ENCODE measurements around the gene SRSF6.
"Not testable (repeated sequence)": the region's sequence is repeated elsewhere in the genome, so short reads cannot be mapped to it uniquely, and the experiment has no call there.

The SRSF6 gene

DNA sequence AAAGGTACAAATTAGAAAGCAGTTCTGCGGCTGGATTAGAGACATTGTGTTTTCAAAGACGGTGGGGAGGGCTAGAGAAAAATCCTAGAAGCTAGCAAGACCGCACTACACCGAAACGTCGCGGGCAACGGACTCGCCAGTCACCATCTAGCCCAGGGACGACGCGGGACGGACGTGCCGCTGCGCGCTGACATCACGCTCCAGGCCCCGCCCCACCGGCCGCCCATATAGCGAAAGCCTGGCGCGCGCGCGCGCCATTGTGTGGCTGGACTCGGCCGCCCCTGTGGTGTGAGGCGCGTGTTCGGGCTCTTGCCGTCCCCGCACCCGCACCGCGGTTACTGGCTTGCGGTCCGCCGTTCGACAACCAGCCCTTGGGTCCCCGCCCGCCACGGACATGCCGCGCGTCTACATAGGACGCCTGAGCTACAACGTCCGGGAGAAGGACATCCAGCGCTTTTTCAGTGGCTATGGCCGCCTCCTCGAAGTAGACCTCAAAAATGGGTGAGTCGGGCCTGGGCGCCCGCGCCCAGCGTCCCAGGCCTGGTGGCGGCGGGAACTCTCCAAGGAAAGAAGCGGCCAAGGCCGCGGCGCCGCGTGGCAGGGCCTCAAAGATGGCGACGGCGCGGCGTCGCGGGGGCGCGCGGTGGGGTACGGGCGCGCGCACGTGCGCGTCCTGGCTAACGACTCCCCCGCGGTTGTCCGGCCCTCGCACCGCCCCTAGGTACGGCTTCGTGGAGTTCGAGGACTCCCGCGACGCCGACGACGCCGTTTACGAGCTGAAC is at the start of gene SRSF6:
SRSF6 (plus strand) TSS at position 257 of the 782 bp plus-strand sequence; CDS start at position 395, 138 bp downstream.
- peak; percentile 96 for DNase-seq

GRCh38 chr20:43408848-43409576 is 48.7 kb upstream of the SRSF6 start:
- DNase-seq, result no peak

DNA sequence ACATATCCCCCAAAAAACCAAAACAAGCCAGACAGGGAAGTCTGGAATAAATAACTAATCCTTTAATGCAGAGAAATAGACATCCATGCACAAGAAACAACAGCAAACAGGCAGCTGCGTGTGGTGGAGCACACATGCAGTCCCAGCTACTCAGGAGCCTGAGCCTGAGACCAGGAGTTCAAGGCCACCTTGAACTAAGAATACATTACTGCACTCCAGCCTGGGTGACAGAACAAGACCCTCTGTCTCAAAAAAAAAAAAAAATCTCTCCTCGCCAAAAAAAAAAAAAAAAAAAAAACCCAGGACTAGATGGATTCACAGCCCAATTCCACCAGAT is 48.2 kb upstream of the SRSF6 start:
- DNase-seq, result no peak

GRCh38 chr20:43415661-43416430 is 41.9 kb upstream of the SRSF6 start:
- no peak for DNase-seq

DNA sequence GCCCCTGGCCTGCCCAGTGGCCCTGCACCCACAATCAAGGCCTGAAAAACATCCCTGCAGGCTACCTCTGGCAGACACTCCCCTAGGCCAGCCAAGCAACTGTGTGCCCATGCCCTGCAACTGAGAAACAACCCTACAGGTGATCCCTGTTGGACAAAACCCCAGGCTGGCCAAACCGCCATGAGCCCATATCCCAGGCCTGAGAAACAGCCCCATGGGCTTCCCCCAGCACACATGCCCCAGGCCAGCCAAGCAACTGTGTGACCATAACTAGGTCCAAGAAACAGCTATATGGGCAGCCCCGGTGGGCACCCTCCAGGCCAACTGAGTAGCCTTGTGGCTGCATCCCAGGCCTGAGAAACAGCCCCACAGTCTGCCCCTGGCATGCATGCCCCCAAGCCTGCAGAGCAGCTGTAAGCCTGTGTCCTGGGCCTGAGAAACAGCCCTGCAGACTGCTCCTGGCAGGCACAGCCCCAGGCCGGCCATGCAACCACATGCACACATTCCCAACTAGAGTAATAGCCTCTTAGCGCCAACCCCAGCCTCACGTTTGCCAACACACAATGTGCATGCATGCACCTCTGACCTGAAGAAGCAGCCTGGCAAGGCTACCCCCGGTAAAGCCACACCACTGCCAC is 41.0 kb upstream of the SRSF6 start:
- no peak for DNase-seq

GRCh38 chr20:43420192-43420591 is 37.5 kb upstream of the SRSF6 start:
- DNase-seq, result no peak

GRCh38 chr20:43420913-43421312 is 36.8 kb upstream of the SRSF6 start:
- DNase-seq, result not testable (repeated sequence)

DNA sequence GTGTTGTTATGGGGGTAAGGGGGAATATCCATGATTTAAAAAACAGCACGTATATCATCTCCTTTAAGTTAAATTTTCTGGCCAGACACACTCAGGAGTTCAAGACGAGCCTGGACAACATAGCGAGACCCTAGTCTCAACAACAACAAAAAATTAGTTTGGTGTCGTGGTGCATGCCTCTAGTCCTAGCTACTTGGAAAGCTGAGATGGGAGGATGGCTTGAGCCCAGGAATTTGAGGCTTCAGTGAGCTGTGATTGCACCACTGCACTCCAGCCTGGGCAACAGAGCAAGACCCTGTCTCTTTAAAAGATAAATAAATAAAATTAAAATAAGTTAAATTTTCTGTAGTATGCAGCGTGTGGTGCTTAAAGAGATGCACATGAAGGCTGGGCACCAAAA is 31.5 kb upstream of the SRSF6 start:
- no peak for DNase-seq

GRCh38 chr20:43430265-43431133 is 27.2 kb upstream of the SRSF6 start:
- DNase-seq, result no peak

GRCh38 chr20:43431134-43431519 is 26.6 kb upstream of the SRSF6 start:
- no peak for DNase-seq

DNA sequence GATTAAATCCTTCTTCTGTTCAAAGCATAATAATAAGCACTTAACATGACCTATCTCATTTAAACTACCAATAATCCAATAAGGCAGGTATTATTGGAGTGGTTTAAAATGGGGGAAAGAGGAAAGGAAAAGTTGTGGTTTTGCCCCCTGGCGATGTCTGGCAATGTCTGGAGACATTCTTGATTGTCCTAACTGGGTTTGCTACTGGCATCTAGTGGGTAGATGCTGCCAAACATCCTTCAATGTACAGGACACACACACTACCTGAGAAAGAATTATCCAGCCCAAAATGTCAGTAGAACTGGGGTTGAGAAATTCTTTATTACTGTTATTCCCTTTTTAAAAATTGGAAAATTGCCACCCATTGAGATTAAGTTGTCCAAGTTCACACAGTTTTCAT is 25.2 kb upstream of the SRSF6 start:
- DNase-seq, result no peak

GRCh38 chr20:43433250-43433854 is 24.3 kb upstream of the SRSF6 start:
- DNase-seq, result no peak

DNA sequence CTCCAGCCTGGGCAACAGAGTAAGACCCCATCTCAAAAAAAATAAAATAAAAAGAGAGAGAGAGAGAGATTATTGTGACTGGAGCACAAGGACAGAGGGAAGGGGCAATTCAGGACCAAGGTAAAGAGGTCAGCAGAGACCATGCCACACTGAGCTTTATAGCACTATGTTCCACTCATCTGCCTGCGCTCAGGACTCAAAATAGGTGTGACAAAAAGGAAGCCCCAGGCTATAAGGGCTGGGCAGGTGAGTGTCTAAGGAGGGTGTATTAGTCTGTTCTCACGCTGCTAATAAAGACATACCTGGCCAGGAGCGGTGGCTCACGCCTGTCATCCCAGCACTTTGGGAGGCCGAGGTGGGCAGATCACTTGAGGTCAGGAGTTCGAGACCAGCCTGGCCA is 23.1 kb upstream of the SRSF6 start:
- DNase-seq, result no peak

- DNase-seq, result no peak
These were observed 18.9 kb upstream of the SRSF6 start for GRCh38 chr20:43438578-43439316.

DNA sequence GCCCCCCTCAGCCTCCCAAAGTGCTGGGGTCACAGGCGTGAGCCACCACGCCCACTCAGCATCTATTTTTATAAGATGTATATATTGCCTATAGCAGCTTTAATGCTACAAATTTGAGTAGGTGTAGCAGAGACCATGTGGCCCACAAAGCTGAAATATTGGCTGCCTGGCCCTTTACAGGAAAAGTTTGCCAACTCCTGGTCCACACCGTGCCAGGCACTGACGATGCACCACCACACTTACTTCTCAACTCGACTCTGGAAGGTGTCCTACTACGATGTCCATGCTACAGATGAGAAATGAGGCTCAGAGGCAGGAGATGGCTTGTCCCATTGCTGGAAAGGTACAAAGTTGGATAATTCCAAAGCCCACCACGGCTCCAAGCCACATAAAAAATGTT is 17.2 kb upstream of the SRSF6 start:
- DNase-seq, result no peak

- no peak for DNase-seq
These were observed 15.3 kb upstream of the SRSF6 start for GRCh38 chr20:43442282-43442880.

- no peak for DNase-seq
These were observed 13.6 kb upstream of the SRSF6 start for GRCh38 chr20:43444107-43444506.

GRCh38 chr20:43446361-43446879 is 11.3 kb upstream of the SRSF6 start:
- DNase-seq, result no peak

DNA sequence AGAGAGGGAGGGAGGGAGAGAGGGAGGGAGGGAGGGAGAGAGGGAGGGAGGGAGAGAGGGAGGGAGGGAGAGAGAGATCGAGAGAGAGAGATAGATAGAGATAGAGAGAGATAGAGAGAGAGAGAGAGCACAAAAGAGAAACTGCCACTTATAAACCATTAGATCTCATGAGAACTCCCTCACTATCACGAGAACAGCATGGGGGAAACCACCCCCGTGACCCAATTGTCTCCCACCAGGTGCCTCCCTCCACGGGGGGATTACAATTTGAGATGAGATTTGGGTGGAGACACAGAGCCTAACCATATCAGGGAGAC is 9.3 kb upstream of the SRSF6 start:
- DNase-seq, result not testable (repeated sequence)

DNA sequence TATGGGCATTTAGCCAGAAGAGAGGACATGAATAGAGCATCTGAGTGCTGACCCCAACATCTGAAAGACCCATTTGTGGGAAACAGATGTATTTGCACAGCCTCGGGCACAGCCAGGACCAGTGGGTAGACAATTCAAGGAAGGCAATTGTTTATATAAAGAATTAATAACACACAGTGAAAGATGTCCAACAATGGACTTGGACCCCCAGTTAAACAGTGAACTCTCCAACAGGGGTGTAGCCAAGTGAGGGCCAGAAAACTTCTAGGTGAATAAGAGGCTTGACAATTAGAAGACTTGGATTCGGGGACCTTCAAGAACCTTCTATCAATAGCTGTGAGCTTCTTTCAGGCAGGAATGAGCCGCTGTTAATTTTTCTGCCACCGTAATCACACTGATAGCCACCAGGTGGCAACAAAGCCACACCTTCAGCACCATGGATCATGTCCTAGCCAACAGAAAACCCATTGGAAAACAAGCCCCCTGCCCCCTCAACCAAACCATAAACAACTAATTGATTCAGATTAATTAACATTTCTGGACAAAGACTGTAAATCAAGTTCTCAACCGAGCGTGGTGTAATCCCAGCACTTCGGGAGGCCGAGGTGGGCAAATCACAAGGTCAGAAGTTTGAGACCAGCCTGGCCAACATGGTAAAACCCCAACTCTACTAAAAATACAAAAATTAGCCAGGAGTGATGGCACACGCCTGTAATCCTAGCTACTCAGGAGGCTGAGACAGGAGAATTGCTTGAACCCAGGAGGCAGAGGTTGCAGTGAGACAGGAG is 8.8 kb upstream of the SRSF6 start:
- peak; percentile 38 for DNase-seq
